ENCODE data around the gene TAF15. TPM values are rescaled to one million over a fixed set of nuclear protein-coding genes. Genes with fewer than 3 reads are reported as not detected.
A peak's percentile ranks its signal among the peaks of the same experiment; 100 is the strongest.

Gene TAF15
- total and polyA plus RNA-seq, 2 of the 13 experiments (the other 11 are each of a cell fraction or from before 2014, with no cell fraction given) = 25.2 to 26.5 TPM

DNA sequence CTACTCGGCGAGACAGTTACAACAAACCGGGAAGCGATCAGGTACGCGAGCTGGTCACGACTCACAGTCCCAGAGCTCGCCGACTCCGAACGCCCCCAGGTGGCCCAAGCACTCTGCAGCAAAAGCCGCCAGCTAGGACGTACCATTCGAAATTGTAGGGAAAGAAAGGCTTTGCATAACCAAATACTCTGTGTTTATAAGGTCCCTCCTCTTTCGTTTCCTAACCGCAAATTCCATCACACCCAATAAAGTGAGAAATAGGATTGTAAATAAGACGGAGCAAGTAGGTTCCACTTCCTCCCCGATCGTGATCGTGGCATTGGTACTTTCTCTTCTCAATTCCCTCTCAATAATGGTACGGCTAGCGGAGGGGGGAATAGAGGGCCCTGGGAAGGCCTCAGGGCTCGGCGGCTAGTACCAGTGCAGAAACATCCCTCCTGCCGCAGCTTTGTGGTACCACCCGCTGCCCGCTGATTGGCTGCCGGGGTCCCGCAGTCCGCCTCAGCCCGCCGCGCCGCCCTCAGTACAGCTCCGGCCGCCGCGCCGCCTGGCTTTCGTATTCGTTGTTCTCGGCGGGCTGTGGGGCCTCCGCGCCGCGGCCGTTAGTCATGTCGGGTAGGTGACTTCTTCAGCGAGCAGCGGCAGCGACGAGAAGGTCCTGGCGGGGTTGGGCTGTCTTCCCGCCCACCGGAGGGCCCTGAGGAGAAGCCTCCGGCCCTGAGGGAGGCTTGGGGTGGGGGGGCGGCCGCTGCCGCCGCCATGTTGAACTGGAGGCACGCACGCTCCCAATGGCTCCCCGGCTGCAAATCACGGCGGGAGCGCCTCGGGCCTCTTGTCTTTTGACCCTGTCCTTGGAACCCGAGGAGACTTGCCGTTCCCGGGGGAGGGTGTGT is at the start of gene TAF15 (continued):
- TF ChIP-seq ZNF225 (CRISPR knock-in tag; IDR thresholded peaks at IDR 0.05) (no peak; the same call in 1 of the 2 replicates), HNRNPUL1 (IDR thresholded peaks at IDR 0.05; ENCODE audit: low read depth, low read length) (peak; percentile 45; the same call in 1 of the 2 replicates), NR2F2 (IDR thresholded peaks at IDR 0.05; ENCODE audit: borderline replicate concordance, low read depth) (peak; percentile 7; the same call in 1 of the 2 replicates), MAZ (IDR thresholded peaks at IDR 0.05; ENCODE audit: borderline replicate concordance, low read depth, low read length) (peak; percentile 43; the same call in 1 of the 2 replicates), MAZ (CRISPR knock-in tag; IDR thresholded peaks at IDR 0.05; ENCODE audit: low read depth) (peak; percentile 68; the same call in 1 of the 2 replicates), ZNF20 (CRISPR knock-in tag; IDR thresholded peaks at IDR 0.05) (no peak), XRCC5 (optimal IDR thresholded peaks at IDR 0.05; ENCODE audit: low read length) (peak; percentile 85), DMAP1 (CRISPR knock-in tag; IDR thresholded peaks at IDR 0.05) (peak; percentile 91), SIX1 (CRISPR knock-in tag; IDR thresholded peaks at IDR 0.05; ENCODE audit: borderline replicate concordance) (no peak), BHLHE40 (IDR thresholded peaks at IDR 0.05; ENCODE audit: low read length) (peak; percentile 97), ZSCAN12 (CRISPR knock-in tag; IDR thresholded peaks at IDR 0.05) (no peak), PTBP1 (IDR thresholded peaks at IDR 0.05; ENCODE audit: low read depth, low read length, poor library complexity, severe bottlenecking) (no peak), FOXA3 (CRISPR knock-in tag; IDR thresholded peaks at IDR 0.05) (peak; percentile 45), PHF8 (CRISPR knock-in tag; IDR thresholded peaks at IDR 0.05) (peak; percentile 99), RBFOX2 (IDR thresholded peaks at IDR 0.05; ENCODE audit: low read depth, low read length) (peak; percentile 100), SNRNP70 (IDR thresholded peaks at IDR 0.05; ENCODE audit: low read depth, low read length) (no peak), KDM6A (CRISPR knock-in tag; IDR thresholded peaks at IDR 0.05; ENCODE audit: low read depth) (no peak), ZFY (CRISPR knock-in tag; IDR thresholded peaks at IDR 0.05) (peak; percentile 97), ZNF619 (CRISPR knock-in tag; IDR thresholded peaks at IDR 0.05) (no peak; the same call in 1 of the 2 replicates), YEATS2 (CRISPR knock-in tag; IDR thresholded peaks at IDR 0.05; ENCODE audit: borderline replicate concordance) (peak; percentile 80), ZNF737 (CRISPR knock-in tag; IDR thresholded peaks at IDR 0.05; ENCODE audit: borderline replicate concordance) (no peak)
- TF ChIP-seq, protein P1, sequence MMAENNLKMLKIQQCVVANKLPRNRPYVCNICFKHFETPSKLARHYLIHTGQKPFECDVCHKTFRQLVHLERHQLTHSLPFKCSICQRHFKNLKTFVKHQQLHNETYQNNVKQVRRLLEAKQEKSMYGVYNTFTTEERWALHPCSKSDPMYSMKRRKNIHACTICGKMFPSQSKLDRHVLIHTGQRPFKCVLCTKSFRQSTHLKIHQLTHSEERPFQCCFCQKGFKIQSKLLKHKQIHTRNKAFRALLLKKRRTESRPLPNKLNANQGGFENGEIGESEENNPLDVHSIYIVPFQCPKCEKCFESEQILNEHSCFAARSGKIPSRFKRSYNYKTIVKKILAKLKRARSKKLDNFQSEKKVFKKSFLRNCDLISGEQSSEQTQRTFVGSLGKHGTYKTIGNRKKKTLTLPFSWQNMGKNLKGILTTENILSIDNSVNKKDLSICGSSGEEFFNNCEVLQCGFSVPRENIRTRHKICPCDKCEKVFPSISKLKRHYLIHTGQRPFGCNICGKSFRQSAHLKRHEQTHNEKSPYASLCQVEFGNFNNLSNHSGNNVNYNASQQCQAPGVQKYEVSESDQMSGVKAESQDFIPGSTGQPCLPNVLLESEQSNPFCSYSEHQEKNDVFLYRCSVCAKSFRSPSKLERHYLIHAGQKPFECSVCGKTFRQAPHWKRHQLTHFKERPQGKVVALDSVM (CRISPR knock-in tag; IDR thresholded peaks at IDR 0.05) = peak; percentile 65
- TF ChIP-seq, protein P2, sequence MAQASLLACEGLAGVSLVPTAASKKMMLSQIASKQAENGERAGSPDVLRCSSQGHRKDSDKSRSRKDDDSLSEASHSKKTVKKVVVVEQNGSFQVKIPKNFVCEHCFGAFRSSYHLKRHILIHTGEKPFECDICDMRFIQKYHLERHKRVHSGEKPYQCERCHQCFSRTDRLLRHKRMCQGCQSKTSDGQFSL (CRISPR knock-in tag; IDR thresholded peaks at IDR 0.05) = peak; percentile 100
- TF ChIP-seq, protein P3, sequence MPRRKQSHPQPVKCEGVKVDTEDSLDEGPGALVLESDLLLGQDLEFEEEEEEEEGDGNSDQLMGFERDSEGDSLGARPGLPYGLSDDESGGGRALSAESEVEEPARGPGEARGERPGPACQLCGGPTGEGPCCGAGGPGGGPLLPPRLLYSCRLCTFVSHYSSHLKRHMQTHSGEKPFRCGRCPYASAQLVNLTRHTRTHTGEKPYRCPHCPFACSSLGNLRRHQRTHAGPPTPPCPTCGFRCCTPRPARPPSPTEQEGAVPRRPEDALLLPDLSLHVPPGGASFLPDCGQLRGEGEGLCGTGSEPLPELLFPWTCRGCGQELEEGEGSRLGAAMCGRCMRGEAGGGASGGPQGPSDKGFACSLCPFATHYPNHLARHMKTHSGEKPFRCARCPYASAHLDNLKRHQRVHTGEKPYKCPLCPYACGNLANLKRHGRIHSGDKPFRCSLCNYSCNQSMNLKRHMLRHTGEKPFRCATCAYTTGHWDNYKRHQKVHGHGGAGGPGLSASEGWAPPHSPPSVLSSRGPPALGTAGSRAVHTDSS (CRISPR knock-in tag; conservative IDR thresholded peaks at IDR 0.05) = no peak
- TF ChIP-seq, protein P4, sequence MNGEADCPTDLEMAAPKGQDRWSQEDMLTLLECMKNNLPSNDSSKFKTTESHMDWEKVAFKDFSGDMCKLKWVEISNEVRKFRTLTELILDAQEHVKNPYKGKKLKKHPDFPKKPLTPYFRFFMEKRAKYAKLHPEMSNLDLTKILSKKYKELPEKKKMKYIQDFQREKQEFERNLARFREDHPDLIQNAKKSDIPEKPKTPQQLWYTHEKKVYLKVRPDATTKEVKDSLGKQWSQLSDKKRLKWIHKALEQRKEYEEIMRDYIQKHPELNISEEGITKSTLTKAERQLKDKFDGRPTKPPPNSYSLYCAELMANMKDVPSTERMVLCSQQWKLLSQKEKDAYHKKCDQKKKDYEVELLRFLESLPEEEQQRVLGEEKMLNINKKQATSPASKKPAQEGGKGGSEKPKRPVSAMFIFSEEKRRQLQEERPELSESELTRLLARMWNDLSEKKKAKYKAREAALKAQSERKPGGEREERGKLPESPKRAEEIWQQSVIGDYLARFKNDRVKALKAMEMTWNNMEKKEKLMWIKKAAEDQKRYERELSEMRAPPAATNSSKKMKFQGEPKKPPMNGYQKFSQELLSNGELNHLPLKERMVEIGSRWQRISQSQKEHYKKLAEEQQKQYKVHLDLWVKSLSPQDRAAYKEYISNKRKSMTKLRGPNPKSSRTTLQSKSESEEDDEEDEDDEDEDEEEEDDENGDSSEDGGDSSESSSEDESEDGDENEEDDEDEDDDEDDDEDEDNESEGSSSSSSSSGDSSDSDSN (CRISPR knock-in tag; IDR thresholded peaks at IDR 0.05) = peak; percentile 68

Measured in HepG2 (cell line).